ENCODE measurements around the gene ATP2C2. TPM values are rescaled to one million over a fixed set of nuclear protein-coding genes. Genes with fewer than 3 reads are reported as not detected.

The ATP2C2 gene
- total and polyA plus RNA-seq, 3 donors from 2014 or later = 1.1 to 5.8 (median 3.0) TPM

DNA sequence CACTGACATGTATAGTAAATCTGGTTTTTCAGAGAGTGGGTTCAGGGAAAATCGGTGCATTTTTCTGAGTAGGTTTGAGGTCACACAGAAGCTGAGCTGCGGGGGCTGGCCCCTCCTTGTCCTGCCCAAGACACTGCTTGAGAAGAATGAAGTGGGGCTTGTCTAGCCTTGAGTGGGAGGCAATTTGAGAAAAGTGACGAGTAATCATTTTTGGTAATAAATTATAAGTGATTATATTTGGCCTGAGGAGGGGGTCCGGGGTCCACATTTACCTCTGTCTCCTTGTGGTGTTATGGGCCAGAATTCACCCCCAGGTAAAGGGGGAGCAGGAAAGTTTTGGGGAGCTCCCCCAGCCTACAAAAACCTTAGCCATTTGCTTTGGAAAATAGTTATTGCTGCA lies 45.6 kb upstream of the ATP2C2 start:
- Histone ChIP-seq H3K36me3 (ENCODE audit: low read depth, missing control alignments) (no peaks in the 10 kb centered on the region), H3K27ac (no peak overlapping the region), H3K9me3 (no peaks in the 10 kb centered on the region), H3K4me1 (no peaks in the 10 kb centered on the region), H3K4me3 (no peak overlapping the region), H3K27me3 (no peaks in the 10 kb centered on the region)
- intact Hi-C loops (cut with DNase I; ENCODE audit: low total_unique reads) = no loop called here
- 69 to 70% methylated on average over 4 of the region's 4 CpGs for WGBS, 2 donors
- no peak for TF ChIP-seq POLR2A (IDR thresholded peaks at IDR 0.05)
- TF ChIP-seq, protein P1, sequence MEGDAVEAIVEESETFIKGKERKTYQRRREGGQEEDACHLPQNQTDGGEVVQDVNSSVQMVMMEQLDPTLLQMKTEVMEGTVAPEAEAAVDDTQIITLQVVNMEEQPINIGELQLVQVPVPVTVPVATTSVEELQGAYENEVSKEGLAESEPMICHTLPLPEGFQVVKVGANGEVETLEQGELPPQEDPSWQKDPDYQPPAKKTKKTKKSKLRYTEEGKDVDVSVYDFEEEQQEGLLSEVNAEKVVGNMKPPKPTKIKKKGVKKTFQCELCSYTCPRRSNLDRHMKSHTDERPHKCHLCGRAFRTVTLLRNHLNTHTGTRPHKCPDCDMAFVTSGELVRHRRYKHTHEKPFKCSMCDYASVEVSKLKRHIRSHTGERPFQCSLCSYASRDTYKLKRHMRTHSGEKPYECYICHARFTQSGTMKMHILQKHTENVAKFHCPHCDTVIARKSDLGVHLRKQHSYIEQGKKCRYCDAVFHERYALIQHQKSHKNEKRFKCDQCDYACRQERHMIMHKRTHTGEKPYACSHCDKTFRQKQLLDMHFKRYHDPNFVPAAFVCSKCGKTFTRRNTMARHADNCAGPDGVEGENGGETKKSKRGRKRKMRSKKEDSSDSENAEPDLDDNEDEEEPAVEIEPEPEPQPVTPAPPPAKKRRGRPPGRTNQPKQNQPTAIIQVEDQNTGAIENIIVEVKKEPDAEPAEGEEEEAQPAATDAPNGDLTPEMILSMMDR (IDR thresholded peaks at IDR 0.05) = no peak
- DNase-seq = no peak

DNA sequence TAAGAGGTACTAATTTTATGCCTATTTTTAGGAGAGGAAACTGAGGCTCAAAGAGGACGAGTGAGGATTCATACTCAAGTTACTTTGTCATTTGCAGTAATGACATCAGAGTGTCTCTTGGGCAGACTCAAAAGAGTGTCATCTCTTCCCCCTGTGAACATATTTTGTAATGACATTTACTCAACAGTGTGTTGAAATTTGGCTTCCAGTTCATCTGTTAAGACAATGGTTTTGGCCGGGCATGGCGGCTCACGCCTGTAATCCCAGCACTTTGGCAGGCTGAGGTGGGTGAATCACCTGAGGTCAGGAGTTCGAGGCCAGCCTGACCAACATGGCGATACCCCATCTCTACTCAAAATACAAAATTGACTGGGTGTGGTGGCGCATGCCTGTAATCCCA lies 44.7 kb upstream of the ATP2C2 start:
- H3K27ac ChIP-seq = no peak overlapping the region
- no peaks in the 10 kb centered on the region for H3K36me3 ChIP-seq (ENCODE audit: low read depth, missing control alignments)
- no peaks in the 10 kb centered on the region for H3K9me3 ChIP-seq
- H3K4me3 ChIP-seq = no peak overlapping the region
- H3K27me3 ChIP-seq = no peaks in the 10 kb centered on the region
- H3K4me1 ChIP-seq = no peaks in the 10 kb centered on the region
- TF ChIP-seq, protein P1 (IDR thresholded peaks at IDR 0.05) = no peak
- TF ChIP-seq POLR2A (IDR thresholded peaks at IDR 0.05) = no peak
- 89 to 95% methylated on average over 7 of the region's 7 CpGs for WGBS, 2 donors
- intact Hi-C loops (cut with DNase I; ENCODE audit: low total_unique reads) = no loop called here
- no peak for DNase-seq

DNA sequence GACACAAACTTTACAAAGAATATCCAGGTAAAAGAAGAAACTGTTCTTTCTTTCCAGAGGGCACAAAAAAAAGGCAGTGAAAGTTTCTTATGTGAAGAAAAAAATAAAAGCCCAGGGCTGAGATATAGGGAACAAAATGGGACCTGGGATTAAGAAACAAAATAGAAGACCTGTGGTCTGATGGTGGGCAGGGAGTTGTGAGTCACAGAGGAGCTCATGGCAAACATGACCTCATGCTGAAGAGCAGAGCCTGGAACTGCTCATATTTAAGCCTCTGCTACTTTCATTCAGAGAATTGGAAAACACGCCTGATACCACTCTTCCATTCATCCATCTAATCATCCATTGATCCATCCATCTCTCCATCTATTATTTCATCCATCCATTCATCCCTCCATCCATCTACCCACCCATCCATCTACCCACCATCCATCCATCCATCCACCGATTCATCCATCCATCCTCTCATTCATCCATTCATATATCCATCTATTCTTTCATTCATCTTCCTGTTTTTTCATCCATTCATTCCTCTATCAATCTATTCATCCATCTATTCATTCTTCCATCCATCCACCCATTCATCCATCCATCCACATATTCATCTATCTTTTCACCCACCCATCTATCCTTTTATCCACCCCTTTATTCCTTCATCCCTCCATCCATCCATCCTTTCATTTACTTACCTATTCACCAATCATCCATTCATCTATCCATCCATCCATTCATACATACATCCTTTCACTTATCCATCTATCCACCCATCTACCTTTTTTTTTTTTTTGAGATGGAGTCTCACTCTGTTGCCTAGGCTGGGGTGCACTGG lies 43.7 kb upstream of the ATP2C2 start:
- Histone ChIP-seq H3K4me1 (no peaks in the 10 kb centered on the region), H3K36me3 (ENCODE audit: low read depth, missing control alignments) (no peaks in the 10 kb centered on the region), H3K9me3 (no peaks in the 10 kb centered on the region), H3K27ac (no peak overlapping the region), H3K27me3 (no peaks in the 10 kb centered on the region), H3K4me3 (no peak overlapping the region)
- 45 to 70% methylated on average over 2 of the region's 2 CpGs for WGBS, 2 donors
- intact Hi-C loops (cut with DNase I; ENCODE audit: low total_unique reads) = no loop called here
- TF ChIP-seq POLR2A (IDR thresholded peaks at IDR 0.05) = no peak
- TF ChIP-seq, protein P1 (IDR thresholded peaks at IDR 0.05) = no peak
- no peak for DNase-seq

DNA sequence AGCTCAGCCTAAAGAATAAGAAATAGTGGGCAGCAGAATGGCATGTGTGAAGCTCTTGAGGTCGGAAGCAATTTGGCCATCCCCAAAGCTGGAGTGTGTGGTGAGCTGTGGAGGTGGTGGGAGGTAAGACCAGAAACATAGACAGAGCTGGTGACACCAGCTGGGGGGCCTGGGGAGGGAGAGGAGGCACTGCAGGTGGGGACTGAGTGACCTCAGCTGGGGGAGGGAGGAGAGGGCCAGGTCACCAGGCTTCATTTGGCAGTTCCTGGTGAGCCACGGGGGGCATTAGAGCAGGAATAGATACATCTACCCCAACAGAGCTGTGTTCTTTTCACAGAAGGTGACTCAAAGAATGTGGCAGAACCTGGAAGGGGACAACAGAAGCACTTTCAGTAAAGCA lies 41.8 kb upstream of the ATP2C2 start:
- Histone ChIP-seq H3K9me3 (no peaks in the 10 kb centered on the region), H3K4me3 (no peak overlapping the region), H3K36me3 (ENCODE audit: low read depth, missing control alignments) (no peaks in the 10 kb centered on the region), H3K4me1 (no peaks in the 10 kb centered on the region), H3K27ac (no peak overlapping the region), H3K27me3 (no peaks in the 10 kb centered on the region)
- WGBS, 2 donors = 89 to 100% methylated on average over 2 of the region's 2 CpGs
- intact Hi-C loops (cut with DNase I; ENCODE audit: low total_unique reads) = no loop called here
- TF ChIP-seq POLR2A (IDR thresholded peaks at IDR 0.05) = no peak
- TF ChIP-seq, protein P1 (IDR thresholded peaks at IDR 0.05) = no peak
- no peak for DNase-seq
